Breast epithelium (tissue), 3 donors: ENCODE measurements around the gene SERPINA9.
A peak's percentile ranks its signal among the peaks of the same experiment; 100 is the strongest.

Experiments
- CTCF ChIP-seq, 3 donors: fragments of 450-650 bp; IDR thresholded peaks; one replicate each; pipeline ENCODE4 v1.5.1; 2016 to 2017; ENCODE audit warnings: antibody characterized with exemption in 3 of 3, mild to moderate bottlenecking in 3 of 3, moderate library complexity in 3 of 3
- POLR2AphosphoS5 ChIP-seq, 3 donors: sonication (generic); formaldehyde crosslinking; IDR thresholded peaks; one replicate each; pipeline ENCODE4 v1.6.1; 2017; ENCODE audit warnings: antibody characterized with exemption in 3 of 3

- TF ChIP-seq CTCF (IDR thresholded peaks at IDR 0.05) = peak in 2 of 3 donors; percentile 35 to 56
- TF ChIP-seq POLR2AphosphoS5 (IDR thresholded peaks at IDR 0.05) = no peak
These were observed 52.4 kb downstream of the SERPINA9 start for GRCh38 chr14:94423453-94424056.
